GM18508 (cell line): ENCODE data around the gene KCNG2.

Source experiments
- ATAC-seq: cut with Tn5 transposase; IDR thresholded peaks from one replicate; pipeline ENCODE4 v1.9.1; 2021; ENCODE audit warnings: moderate number of reproducible peaks; ENCODE audit not compliant: insufficient read depth, unreplicated experiment

The KCNG2 gene

DNA sequence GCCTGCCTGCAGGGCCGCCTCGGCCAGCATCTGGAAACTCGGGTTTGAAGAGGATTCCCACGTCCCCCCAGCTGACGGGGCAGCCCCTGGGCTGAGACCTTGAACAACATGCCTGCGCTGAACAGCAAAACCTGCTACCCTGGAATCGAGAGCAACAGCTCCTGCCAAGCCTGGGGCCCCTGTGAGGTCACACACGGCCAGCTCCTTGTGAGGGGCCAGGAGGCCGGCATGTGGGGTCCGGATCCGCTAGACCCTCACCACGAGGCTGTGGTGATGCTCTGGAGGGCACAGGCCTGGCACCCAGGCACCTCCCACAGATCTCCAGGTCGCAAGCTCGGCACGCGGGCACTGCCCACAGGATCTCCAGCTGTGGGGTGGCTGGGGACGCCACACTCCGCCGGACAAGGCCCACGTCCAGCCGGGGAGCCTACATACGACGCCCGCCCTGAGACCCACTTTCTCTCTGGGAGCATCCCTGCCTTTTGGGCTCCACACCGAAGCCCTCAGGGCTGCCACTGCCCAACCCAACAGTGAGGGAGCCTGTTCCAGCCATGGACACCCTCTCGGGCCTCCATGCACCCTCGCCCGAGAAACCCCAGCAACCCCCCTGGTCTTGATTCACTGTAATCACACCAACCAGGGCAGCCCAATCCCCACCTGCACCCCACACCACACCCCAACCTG is 119.6 kb downstream of the KCNG2 start:
- ATAC-seq, result no peak

DNA sequence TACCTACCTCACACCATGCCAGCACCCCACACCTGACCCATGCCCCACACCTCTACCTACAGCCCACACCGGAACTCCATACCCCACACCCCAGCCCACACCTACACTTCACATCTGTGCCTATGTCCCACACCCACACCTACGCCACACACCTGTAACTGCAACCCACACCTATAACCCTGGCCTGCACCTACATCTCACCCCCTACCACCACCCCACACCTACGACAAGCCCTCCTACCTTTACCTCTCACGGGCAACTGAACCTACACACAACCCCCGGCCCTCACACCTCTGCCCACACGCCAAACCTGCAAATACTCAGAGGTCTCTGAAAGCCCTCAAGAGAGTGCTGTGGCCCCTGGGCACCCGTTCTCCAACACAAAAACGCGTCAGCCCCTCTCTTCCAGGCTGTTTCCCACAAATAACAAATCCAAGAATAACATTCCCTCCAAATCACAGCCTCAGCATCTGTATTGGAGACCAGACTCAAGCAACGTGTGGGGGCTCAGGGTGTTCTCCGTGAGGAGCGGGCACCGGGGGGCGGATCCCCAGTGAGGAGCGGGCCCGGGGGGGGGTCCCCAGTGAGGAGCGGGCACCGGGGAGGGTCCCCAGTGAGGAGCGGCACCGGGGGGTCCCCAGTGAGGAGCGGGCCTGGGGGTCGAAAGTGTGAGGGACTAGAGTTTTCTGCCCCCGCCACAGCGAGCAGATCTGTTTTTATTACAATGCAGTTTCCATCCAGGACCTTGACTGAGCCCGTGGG is 120.3 kb downstream of the KCNG2 start:
- no peak for ATAC-seq

DNA sequence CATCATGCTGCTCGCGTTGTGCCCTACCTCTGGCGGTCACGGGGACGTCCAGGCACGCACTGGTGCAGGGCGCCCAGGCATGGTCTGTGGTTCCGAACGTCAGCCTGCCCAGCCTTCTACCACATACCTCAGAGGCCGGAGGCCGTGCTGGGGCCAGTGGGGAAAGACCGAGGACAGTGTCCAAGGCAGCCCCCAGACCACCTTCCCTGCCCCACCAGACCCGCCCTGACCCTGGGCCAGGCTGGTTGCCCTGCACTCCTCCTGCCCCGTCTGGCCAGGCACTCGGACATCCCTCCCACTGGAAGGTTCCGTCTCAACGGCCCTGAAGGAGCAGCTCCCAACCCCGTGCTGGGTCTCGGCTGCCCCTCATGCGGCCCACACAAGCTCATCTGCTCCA is 120.9 kb downstream of the KCNG2 start:
- ATAC-seq, result no peak

DNA sequence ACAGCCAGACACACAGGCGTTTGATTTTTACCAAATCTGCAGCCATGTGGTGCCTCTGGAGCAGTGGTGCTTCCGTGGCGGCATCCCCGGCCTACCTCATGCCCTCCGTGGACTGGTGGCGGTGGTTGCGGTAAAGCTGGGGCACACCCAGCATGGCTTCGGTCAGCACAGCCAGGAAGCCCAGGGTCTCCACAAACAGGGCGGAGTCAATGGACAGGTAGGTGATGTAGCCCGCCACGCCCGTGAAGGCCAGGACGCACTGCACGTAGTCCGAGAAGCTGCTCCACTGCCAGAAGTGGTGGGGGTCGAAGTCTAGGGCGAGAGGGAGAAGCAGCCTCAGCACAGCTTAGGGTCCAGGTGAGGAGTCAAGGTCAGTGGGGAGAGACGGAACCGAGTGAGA is 121.4 kb downstream of the KCNG2 start:
- no peak for ATAC-seq

DNA sequence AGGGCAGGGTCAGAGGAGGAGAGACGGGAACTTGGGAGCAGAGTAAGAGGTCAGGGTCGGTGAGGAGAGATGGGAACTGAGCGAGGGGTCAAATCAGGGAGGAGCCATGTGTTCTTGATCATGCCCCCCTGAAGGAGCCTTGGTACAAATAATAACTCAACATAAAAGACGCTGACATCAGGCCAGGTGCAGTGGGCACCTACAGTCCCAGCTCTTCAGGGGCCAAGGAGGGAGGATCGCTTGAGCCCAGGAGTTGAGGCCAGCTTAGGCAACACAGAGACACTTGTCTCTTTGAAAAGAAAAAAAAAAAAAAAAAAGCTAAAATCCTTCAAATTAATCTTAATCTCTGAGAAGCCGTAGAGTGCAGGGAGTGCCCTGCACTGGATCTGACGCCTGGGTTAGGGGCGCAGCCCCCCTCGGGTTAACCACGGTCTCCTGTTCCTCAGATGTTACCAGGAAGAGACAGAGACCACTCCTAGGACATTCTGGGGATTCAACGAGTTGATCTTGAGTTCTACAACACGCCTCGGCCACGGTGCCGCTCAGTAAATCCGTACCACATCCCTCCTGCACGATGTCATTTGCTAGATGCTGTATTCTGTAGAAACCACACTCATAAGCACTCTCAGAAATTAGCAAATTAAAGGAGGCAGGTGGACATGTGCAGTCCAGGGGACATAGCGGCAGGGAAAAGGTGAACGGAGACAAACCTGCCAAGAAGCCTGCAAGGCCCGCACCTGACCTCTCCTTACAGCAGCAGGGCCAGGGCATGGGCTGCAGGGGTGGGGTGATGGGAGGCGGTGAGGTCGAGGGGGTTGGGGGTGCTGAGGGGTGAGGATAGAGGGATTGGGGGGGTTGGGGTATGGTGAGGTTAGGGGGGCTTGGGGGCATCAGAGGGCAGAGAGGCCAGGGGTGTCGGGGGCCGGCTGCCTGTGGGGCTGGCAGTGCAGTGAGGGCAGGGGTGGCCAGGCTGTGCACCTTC is 124.5 kb downstream of the KCNG2 start:
- ATAC-seq, result no peak

DNA sequence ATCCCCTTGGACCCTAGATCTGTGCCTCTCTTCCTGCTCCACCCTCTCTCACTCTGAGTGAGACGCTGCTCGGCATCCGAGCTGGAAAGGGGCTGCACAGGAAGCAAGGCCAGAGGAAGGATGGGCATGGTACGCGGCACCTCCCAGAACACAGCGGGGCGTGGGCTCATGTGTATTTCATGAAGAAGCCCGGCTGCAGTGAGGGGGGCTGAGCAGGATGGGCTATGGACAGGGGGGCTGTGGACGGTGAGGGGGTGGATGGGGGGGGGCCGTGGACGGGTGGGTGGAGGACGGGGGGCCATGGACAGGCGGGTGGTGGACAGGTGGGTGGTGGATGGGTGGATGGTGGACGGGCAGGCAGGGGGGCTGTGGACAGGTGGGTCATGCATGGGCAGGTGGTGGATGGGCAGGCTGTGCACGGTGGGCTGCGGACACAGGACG is 125.3 kb downstream of the KCNG2 start:
- ATAC-seq, result no peak

DNA sequence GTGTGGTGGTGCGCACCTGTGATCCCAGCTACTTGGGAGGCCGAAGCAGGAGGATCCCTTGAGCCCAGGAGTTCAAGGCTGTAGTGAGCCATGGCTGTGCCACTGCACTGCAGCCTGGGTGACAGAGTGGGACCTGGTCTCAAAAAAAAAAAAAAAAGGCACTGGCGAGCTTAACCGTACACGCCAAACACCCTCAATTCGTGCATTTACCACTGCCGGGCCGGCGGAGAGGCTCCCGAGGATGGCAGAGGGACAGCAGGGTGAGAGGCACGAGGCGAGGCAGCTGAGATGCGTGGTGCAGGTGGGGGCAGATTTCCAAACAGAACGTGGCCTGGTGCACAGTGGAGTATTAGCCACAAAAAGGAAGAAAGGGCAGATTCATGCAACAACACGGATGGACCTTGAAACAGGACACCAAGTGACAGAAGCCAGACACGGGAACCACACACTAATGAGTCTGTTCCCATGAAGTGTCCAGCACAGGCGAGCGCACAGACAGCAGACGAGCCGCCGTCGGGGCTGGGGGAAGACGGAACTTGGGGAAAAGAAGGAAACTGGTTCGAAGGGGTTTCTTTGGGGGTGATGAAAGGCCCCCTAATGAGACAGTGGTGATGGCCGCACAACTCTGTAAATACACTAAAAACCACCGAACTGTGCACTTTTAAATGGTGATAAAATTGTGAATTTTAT is 126.3 kb downstream of the KCNG2 start:
- no peak for ATAC-seq

DNA sequence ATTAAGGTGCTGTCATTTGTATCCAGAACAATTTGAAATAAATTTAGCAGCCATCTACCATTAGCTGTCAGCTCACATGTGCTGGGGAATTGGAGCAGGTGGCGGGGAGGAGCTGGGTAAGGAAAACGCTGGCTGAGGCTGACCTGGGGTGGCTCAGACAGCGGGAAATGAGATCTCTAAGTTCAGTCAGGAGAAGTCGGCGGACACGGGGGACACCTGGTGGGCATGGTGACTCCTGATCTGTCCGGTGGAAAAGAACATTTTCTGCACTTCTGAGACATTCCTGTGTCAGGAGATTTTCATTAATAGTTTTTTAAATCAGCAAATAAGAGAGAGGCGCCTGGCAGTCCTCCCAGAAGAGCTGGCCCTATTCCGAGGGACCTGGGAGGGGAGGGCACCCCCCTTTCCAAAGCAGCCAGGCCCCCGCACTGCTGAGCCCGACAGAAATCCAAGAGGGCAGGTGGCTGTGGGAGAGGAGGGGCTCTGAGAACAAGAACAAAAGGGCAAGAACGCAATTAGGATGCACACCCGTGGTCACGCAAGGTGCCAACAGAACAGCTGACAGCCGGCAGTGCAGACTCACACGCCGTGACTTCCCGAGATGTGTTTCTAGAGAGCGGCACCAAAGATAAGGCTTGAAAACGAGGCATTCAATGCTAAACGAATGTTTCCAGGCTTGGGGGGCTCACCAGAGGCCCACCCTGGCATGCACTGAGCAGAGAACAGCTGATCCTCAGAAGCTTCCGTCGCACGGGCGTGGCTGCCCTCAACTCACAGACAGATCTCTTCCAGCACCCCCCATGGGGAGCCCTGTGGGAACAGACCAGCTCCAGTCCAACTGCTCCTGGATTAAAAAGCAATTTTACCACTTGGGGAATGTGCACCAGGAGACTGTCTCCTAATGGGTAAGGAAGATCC is 127.3 kb downstream of the KCNG2 start:
- ATAC-seq, result no peak

DNA sequence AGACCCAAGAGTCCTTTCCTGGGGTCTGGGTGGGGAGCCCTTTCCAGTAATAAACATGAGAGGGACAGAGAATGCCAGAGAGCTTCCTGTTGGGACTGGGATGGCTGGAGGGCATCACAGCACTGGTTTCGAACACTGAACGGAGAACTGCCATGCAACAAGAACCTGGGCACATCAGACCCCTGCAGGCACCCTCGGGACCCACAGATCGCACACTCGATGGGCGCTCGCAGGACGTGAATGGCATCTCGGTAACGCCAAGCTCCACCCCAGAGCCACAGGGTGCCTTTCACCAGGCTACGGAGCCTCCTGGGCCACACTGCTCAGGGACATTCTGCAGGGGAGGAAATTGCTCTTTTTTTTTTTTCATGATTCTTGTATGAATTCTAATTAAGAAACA is 128.6 kb downstream of the KCNG2 start:
- no peak for ATAC-seq

DNA sequence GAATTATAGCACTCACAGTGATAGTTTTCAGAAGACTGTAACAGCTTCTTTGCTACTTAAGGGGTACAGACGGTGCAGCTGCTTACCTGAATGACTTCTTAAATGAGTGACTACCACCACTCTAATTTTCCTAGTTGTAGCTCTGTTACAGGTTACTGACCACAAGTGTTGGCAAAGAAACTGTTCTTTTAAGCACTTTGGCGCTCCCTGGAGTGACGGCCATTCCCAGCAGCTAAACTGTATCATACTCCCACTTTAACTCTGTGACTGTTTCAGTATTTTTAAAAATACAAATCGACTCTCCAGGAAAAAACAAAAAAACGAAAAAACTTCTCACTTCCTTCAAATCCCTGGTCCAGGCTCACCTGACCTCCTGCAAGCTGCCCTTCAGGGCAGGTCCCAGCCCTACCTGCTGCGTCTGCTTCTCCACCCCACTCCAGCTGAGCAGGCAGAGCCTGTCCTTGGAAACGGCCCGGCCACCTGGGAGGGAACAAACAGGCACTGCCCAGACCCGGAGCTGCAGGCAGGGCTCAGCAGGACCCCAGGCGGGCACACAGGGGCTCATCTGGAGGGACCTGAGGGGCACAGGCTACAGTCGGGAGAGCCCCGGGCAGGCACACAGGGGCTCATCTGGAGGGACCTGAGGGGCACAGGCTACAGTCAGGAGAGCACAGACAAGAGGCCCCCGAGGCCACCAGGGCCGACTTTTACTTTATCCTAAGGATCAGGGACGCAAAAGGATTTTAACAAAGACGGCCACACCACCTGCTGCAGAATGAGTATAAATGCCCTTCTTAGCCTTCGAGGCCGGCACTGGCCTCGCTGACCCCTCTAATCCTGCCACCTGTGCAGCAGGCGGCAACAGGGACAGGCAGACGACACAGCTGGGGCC is 129.2 kb downstream of the KCNG2 start:
- ATAC-seq, result no peak

DNA sequence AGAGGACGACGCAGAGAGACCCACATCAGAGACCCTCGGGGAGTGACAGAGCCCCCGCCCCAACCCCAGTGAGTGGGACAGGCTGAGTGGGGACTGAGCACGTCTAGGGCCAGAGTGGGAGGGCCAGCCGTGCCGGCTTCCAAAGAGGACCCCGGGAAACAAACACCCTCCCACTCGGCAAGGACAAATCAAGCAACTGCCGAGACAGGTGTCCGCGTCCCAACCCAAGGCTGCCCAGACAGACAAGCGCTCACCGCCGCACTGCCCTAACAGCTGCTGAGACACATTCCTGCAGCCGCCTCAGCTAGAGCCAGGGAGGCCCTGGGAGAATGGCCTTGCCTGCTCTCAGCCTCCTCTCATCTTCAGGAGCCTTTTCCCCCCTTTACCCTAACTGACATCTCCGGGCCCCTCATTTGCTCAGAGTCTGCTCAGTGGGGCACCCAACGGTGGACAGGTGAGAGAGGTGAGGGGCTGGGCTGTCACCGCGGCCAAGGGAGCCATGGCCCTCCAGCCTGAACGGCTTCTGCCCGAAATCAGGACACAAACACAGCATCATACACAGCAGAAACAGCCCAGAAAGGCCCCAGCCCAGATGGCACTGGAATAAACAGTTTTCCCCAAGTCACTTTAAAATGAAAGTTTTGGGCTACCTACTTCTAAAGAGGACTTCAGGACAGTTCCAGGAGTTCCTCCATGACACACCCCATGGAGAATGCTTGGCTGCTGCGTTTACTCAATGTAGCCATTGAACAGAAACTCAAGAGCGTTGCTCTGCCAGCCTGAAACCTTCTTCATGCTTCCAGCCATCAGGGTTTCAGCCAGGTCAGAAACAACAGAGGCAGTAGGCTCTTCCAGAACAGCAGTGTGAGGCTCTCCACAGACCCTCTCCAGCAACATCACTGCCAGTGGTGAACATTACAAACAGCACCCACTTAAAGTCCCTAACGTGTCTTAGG is 130.1 kb downstream of the KCNG2 start:
- no peak for ATAC-seq

DNA sequence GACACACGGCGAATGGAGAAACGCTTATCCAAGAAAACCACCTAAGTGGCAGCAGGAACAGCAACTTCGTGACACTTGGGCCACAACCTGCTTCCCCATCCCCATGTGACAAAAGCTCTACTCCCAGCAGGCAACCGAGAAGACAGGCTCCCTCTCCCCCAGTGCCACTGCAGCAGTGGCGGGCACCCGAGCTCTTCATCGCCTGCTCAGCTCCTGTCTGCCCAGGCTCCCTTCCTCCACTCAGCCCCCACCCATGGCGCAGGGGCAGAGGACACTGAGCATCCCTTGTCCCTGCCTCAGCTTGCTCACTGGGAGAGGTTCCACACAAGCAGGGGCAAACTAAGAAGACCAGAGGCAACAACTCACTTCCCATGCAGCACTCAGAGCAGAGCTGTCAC is 130.8 kb downstream of the KCNG2 start:
- ATAC-seq, result no peak

DNA sequence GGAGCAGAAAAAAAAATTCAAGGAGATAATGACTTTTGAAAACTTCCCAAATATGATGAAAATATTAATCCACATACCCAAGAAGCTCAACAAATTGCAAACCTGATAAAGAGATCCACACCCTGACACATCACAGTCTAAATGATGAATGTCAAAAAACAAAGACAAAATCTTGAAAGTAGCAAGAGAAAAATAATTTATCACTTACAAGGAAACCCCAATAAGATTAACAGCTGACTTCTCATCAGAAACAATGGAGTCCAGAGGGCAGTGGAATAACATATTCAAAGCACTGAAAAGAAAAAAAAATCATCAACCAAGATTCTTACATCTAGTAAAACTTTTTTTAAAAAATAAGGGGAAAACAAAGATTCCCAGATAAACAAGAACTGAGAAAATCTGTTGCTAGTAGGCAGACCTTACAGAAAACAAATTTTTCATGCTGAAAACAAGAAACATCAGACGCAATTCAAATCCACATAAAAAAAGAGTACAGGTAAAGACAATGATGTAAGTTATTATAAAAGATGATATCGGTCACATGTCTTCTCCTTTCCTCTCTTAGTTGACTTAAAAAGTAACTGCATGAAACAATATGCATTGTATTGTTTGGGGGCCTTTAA is 132.4 kb downstream of the KCNG2 start:
- no peak for ATAC-seq

DNA sequence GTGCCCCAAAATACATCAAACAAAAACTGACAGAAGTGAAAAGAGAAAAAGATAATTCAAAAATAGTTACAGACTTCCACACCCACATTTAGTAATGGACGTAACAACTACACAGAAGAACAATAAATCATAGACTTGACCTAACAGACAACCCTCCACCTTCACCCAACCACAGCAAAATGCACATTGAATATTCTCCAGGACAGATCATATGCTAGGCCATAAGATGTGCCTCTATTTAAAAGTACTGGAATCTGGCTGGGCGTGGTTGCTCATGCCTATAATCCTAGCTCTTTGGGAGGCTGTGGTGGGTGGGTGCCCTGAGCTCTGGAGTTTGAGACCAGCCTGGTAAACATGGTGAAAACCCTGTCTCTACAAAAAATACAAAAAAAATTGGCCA is 133.7 kb downstream of the KCNG2 start:
- no peak for ATAC-seq

DNA sequence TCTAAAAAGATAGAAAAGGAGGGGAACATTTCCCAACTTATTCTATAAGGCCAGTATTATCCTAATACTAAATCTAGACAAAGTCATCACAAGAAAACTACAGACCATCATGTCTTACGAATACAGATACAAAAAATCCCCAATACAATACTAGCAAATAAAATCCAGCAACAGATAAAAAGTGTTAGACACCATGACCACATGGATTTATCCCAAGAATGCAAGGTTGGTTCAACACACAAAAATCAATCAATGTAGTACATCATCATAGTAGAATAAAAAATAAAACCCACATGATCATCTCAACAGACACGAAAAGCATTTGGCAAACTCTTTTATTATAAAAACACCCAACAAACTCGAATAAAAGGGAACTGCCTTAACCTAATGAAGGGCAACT is 135.2 kb downstream of the KCNG2 start:
- ATAC-seq, result no peak

DNA sequence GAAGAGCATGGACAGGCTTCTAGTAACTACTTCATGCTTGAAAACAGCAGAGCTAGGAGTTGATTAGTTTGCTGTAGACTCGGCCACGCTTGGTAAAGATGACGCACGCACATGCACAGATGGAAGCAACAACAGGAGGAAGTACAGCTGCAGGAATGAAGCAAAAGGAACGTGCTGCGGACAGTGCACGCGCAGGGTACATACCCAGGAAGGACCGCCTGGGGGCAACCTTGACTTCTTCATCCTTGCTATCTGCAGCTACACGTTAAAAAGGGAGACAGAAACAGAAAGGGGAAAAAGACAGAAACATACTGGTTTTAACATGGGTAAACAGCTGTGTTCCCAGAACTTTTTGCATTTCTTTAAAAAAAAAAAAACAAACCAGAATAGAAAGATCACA is 136.0 kb downstream of the KCNG2 start:
- no peak for ATAC-seq
